ENCODE measurements around the gene MSLN. TPM values are rescaled to one million over a fixed set of nuclear protein-coding genes. Genes with fewer than 3 reads are reported as not detected.

Gene MSLN
- total and polyA plus RNA-seq, 2 of the 13 experiments (the other 11 are each of a cell fraction or from before 2014, with no cell fraction given) = 2.0 to 2.3 TPM

- H3K4me1 ChIP-seq (ENCODE audit: insufficient read depth, low read length) = peaks cover 16% of the 10 kb centered on the region
- intact Hi-C loops (cut with micrococcal nuclease; ENCODE audit: unreplicated experiment) (no loop called here), in situ Hi-C loops (cut with HindIII; ENCODE audit: extremely low pct_ligation_motif_present, low pct_unique_long_range_greater_than_20kb) (no loop called here)
- BruUV-seq (replicated peaks) = no TSS peak
- H3K79me2 ChIP-seq (ENCODE audit: insufficient read depth, low read length) = no peaks in the 10 kb centered on the region
- POLR2A ChIA-PET = interaction anchor here (1.1 to 2.6 kb wide), 5 partner anchors 11 to 34 kb away, joined by 3 to 14 read pairs (median 7); partner anchors contain the start of genes CIAO3 and MSLN
- peak within 1 kb of the TSS; percentile 94 for H3K4me2 ChIP-seq (ENCODE audit: low read depth, low read length)
- no peaks in the 10 kb centered on the region for H3K9me3 ChIP-seq (ENCODE audit: low read length)
- peaks cover 0 to 3% of the 10 kb centered on the region in 2 experiments; a peak in 1 of 5 replicates for H3K27me3 ChIP-seq (ENCODE audit: control insufficient read depth in 1 of 2, insufficient read depth in 2 of 2, low read length in 2 of 2)
- FAIRE-seq (no peak), DNase-seq (ENCODE audit: low spot score) (no peak), ATAC-seq (peak; percentile 19)
- H2AFZ ChIP-seq (ENCODE audit: low read length) = no peak within 1 kb of the TSS
- H4K20me1 ChIP-seq (ENCODE audit: insufficient read depth, low read length) = no peaks in the 10 kb centered on the region
- H3K9ac ChIP-seq (ENCODE audit: insufficient read depth, low read depth, low read length) = peak within 1 kb of the TSS; percentile 69
- WGBS (ENCODE audit: low lambda C conversion rate) = 7% methylated on average over 12 of the region's 88 CpGs
- H3K4me3 ChIP-seq (replicated peaks in 1 of 3; ENCODE audit: insufficient read depth in 1 of 3, low read depth in 2 of 3, low read length in 3 of 3) = peak within 1 kb of the TSS; percentile 57 to 82 (median 66)
- no peak within 1 kb of the TSS for H3K27ac ChIP-seq (ENCODE audit: extremely low read length, insufficient read depth, low read length)
- CTCF ChIA-PET (ENCODE audit: low intra/inter-chr PET ratio, low total read pairs) = no interaction called here
- no peaks in the 10 kb centered on the region for H3K36me3 ChIP-seq (replicated peaks in 1 of 2; ENCODE audit: control insufficient read depth in 1 of 2, insufficient read depth in 2 of 2, low read length in 2 of 2)
- TF ChIP-seq SOX5 (CRISPR knock-in tag; IDR thresholded peaks at IDR 0.05; ENCODE audit: borderline replicate concordance) (no peak), SAP130 (CRISPR knock-in tag; IDR thresholded peaks at IDR 0.05; ENCODE audit: low read depth) (peak; percentile 14), FOXK1 (CRISPR knock-in tag; IDR thresholded peaks at IDR 0.05; ENCODE audit: borderline replicate concordance, low read depth) (no peak), POLR2G (IDR thresholded peaks at IDR 0.05; ENCODE audit: low read depth, low read length) (0 out of 2 replicates have a peak, but pooled peaks have one; percentile 22), KDM5B (CRISPR knock-in tag; IDR thresholded peaks at IDR 0.05; ENCODE audit: borderline replicate concordance) (0 out of 2 replicates have a peak, but pooled peaks have one; percentile 22), ZBTB1 (CRISPR knock-in tag; IDR thresholded peaks at IDR 0.05; ENCODE audit: borderline replicate concordance) (no peak), CHD4 (IDR thresholded peaks at IDR 0.05; ENCODE audit: borderline replicate concordance, low read length) (0 out of 2 replicates have a peak, but pooled peaks have one; percentile 32), ZNF780A (CRISPR knock-in tag; IDR thresholded peaks at IDR 0.05) (no peak), SALL2 (CRISPR knock-in tag; IDR thresholded peaks at IDR 0.05) (0 out of 2 replicates have a peak, but pooled peaks have one; percentile 25), ZBTB38 (CRISPR knock-in tag; IDR thresholded peaks at IDR 0.05) (0 out of 2 replicates have a peak, but pooled peaks have one; percentile 21), ZBTB25 (CRISPR knock-in tag; IDR thresholded peaks at IDR 0.05) (0 out of 2 replicates have a peak, but pooled peaks have one; percentile 36), NFYC (CRISPR knock-in tag; IDR thresholded peaks at IDR 0.05) (no peak), ZMYM3 (CRISPR knock-in tag; IDR thresholded peaks at IDR 0.05) (peak; percentile 68), AGO2 (optimal IDR thresholded peaks at IDR 0.05; ENCODE audit: low read depth, low read length) (peak; percentile 53), NONO (IDR thresholded peaks at IDR 0.05) (no peak), NONO (CRISPR knock-in tag; conservative IDR thresholded peaks at IDR 0.05) (0 out of 2 replicates have a peak, but pooled peaks have one; percentile 36), ZBTB7B (CRISPR knock-in tag; IDR thresholded peaks at IDR 0.05) (peak; percentile 7; the same call in 1 of the 2 replicates), KMT2B (CRISPR knock-in tag; IDR thresholded peaks at IDR 0.05) (no peak), POLR2AphosphoS5 (IDR thresholded peaks at IDR 0.05; ENCODE audit: low read depth, low read length) (no peak), ZBTB33 (CRISPR knock-in tag; IDR thresholded peaks at IDR 0.05) (peak; percentile 49), POLR2A (IDR thresholded peaks at IDR 0.05; ENCODE audit: insufficient read depth in 1 of 2, low read depth in 2 of 2, low read length in 2 of 2) (0 out of 4 replicates have a peak, but pooled peaks of 1 of the 2 experiments have one; percentile 3), MAZ (IDR thresholded peaks at IDR 0.05; ENCODE audit: borderline replicate concordance, low read depth, low read length) (no peak; the same call in 1 of the 2 replicates), MAZ (CRISPR knock-in tag; IDR thresholded peaks at IDR 0.05; ENCODE audit: low read depth) (peak; percentile 66; the same call in 1 of the 2 replicates)
These were observed 33.9 kb upstream of the MSLN start, which contains the start of the genes CCDC78 and HAGHL for GRCh38 chr16:726438-727290. CCDC78 (minus strand) TSS chr16:726443; CDS start chr16:726367, 76 bp downstream. HAGHL (plus strand) TSS chr16:727106; CDS start chr16:727510, 404 bp downstream.

Measured in HepG2 (cell line).